WTC11 (cell line): Measurements from ENCODE around the gene SNX14. TPM values are rescaled to one million over a fixed set of nuclear protein-coding genes. Genes with fewer than 3 reads are reported as not detected.
A peak's percentile ranks its signal among the peaks of the same experiment; 100 is the strongest.

ENCODE experiments used
- ATAC-seq: fragments of 200-7000 bp; cut with Tn5 transposase; 2 replicates; pipeline ENCODE4 v1.10.0; 2021; ENCODE audit warnings: mild to moderate bottlenecking, moderate library complexity
- CTCF ChIA-PET: fragments of 300-600 bp; sonication (Branson Sonifier 250); formaldehyde crosslinking; loops from one replicate; lab custom pipeline; 2021; ENCODE audit warnings: antibody characterized with exemption; lab: Charles Lee
- POLR2A ChIA-PET: fragments of 350-600 bp; sonication (Branson Sonifier 250); formaldehyde crosslinking; loops from one replicate; lab custom pipeline; 2021; ENCODE audit warnings: antibody characterized with exemption; lab: Charles Lee
- DNase-seq: peaks from one replicate; pipeline ENCODE4 v3.0.0; 2021; ENCODE audit warnings: low spot score
- H3K27ac Mint-ChIP-seq: 2 replicates; pipeline ENCODE4 v1.8.0; 2021; ENCODE audit warnings: mixed read lengths
- H3K27me3 Mint-ChIP-seq: 2 replicates; pipeline ENCODE4 v1.8.0; 2021; ENCODE audit warnings: low read depth, mild to moderate bottlenecking, moderate library complexity, mixed read lengths
- H3K36me3 Mint-ChIP-seq: 2 replicates; pipeline ENCODE4 v1.8.0; 2021; ENCODE audit warnings: mixed read lengths
- H3K4me1 Mint-ChIP-seq: 2 replicates; pipeline ENCODE4 v1.8.0; 2022; ENCODE audit warnings: mixed read lengths
- H3K4me3 Mint-ChIP-seq: 2 replicates; pipeline ENCODE4 v1.8.0; 2021; ENCODE audit warnings: mild to moderate bottlenecking, moderate library complexity, mixed read lengths
- H3K9me3 Mint-ChIP-seq: 2 replicates; pipeline ENCODE4 v1.8.0; 2021; ENCODE audit warnings: mixed read lengths
- CREB1 ChIP-seq: sonication (generic); formaldehyde crosslinking; IDR thresholded peaks from 2 replicates; pipeline ENCODE4 v1.8.0; 2023; ENCODE audit warnings: mild to moderate bottlenecking, missing genetic modification reagents
- EMX1 ChIP-seq: fragments of 250-450 bp; sonication (Bioruptor Pico); IDR thresholded peaks from 2 replicates; pipeline ENCODE4 v1.8.0; 2021; ENCODE audit warnings: mild to moderate bottlenecking
- FOXK1 ChIP-seq: sonication (generic); formaldehyde crosslinking; IDR thresholded peaks from 2 replicates; pipeline ENCODE4 v1.8.0; 2022; ENCODE audit warnings: mild to moderate bottlenecking, moderate library complexity, missing genetic modification reagents
- GABPB1 ChIP-seq: sonication (generic); formaldehyde crosslinking; IDR thresholded peaks from 2 replicates; pipeline ENCODE4 v1.8.1; 2023; ENCODE audit warnings: mild to moderate bottlenecking, missing genetic modification reagents
- GRHL2 ChIP-seq: fragments of 250-450 bp; sonication (Bioruptor Pico); IDR thresholded peaks from 2 replicates; pipeline ENCODE4 v1.8.0; 2022; ENCODE audit warnings: mild to moderate bottlenecking, moderate library complexity; ENCODE audit not compliant: insufficient replicate concordance, severe bottlenecking
- NFATC4 ChIP-seq: fragments of 250-450 bp; sonication (Bioruptor Pico); IDR thresholded peaks from 2 replicates; pipeline ENCODE4 v1.9.0; 2021; ENCODE audit warnings: mild to moderate bottlenecking
- NR3C1 ChIP-seq: sonication (generic); formaldehyde crosslinking; conservative IDR thresholded peaks from 2 replicates; pipeline ENCODE4 v1.8.1; 2023; ENCODE audit warnings: low read depth, mild to moderate bottlenecking, missing genetic modification reagents
- OVOL2 ChIP-seq: fragments of 250-450 bp; sonication (Bioruptor Pico); IDR thresholded peaks from 2 replicates; pipeline ENCODE4 v1.9.0; 2021; ENCODE audit warnings: mild to moderate bottlenecking, borderline replicate concordance
- TCF7 ChIP-seq: sonication (generic); formaldehyde crosslinking; IDR thresholded peaks from 2 replicates; pipeline ENCODE4 v1.8.0; 2022; ENCODE audit warnings: mild to moderate bottlenecking, low read depth, missing genetic modification reagents, moderate library complexity
- ZNF121 ChIP-seq: sonication (generic); formaldehyde crosslinking; IDR thresholded peaks from 2 replicates; pipeline ENCODE4 v1.8.0; 2023; ENCODE audit warnings: missing genetic modification reagents
- ZNF396 ChIP-seq: fragments of 250-450 bp; sonication (Bioruptor Pico); IDR thresholded peaks from 2 replicates; pipeline ENCODE4 v1.8.0; 2021; ENCODE audit warnings: mild to moderate bottlenecking, moderate library complexity, borderline replicate concordance
- ZNF416 ChIP-seq: fragments of 250-450 bp; sonication (Bioruptor Pico); IDR thresholded peaks from 2 replicates; pipeline ENCODE4 v1.9.0; 2021; ENCODE audit warnings: mild to moderate bottlenecking, inconsistent platforms
- total RNA-seq: library from RNA; stranded (reverse); gene quantifications from 3 replicates; pipeline ENCODE4 v1.2.3, GENCODE V29; 2021
- TF ChIP-seq, protein P1 (sequence below): sonication (generic); formaldehyde crosslinking; IDR thresholded peaks from 2 replicates; pipeline ENCODE4 v1.8.1; 2023; ENCODE audit warnings: mild to moderate bottlenecking, missing genetic modification reagents, borderline replicate concordance
- TF ChIP-seq, protein P2 (sequence below): sonication (generic); formaldehyde crosslinking; IDR thresholded peaks from 2 replicates; pipeline ENCODE4 v1.8.0; 2022; ENCODE audit warnings: mild to moderate bottlenecking, missing genetic modification reagents
- TF ChIP-seq, protein P3 (sequence below): sonication (generic); formaldehyde crosslinking; IDR thresholded peaks from 2 replicates; pipeline ENCODE4 v1.8.1; 2023; ENCODE audit warnings: mild to moderate bottlenecking, missing genetic modification reagents
- TF ChIP-seq, protein P4 (sequence below): sonication (generic); formaldehyde crosslinking; IDR thresholded peaks from 2 replicates; pipeline ENCODE4 v1.8.0; 2023; ENCODE audit warnings: missing genetic modification reagents
- TF ChIP-seq, protein P5 (sequence below): sonication (generic); formaldehyde crosslinking; IDR thresholded peaks from 2 replicates; pipeline ENCODE4 v1.8.1; 2022; ENCODE audit warnings: low read depth, mild to moderate bottlenecking, moderate library complexity, missing genetic modification reagents, borderline replicate concordance
- TF ChIP-seq, protein P6 (sequence below): fragments of 250-450 bp; sonication (Bioruptor Pico); IDR thresholded peaks from 2 replicates; pipeline ENCODE4 v1.8.0; 2021; ENCODE audit warnings: mild to moderate bottlenecking
- TF ChIP-seq, protein P7 (sequence below): sonication (generic); formaldehyde crosslinking; IDR thresholded peaks from 2 replicates; pipeline ENCODE4 v1.8.1; 2023; ENCODE audit warnings: mild to moderate bottlenecking, moderate library complexity, missing genetic modification reagents
- TF ChIP-seq, protein P8 (sequence below): sonication (generic); formaldehyde crosslinking; IDR thresholded peaks from 2 replicates; pipeline ENCODE4 v1.8.0; 2023; ENCODE audit warnings: mild to moderate bottlenecking, missing genetic modification reagents

SNX14 gene
- total RNA-seq, 1 experiment from 2014 or later, result 34.3 TPM

DNA sequence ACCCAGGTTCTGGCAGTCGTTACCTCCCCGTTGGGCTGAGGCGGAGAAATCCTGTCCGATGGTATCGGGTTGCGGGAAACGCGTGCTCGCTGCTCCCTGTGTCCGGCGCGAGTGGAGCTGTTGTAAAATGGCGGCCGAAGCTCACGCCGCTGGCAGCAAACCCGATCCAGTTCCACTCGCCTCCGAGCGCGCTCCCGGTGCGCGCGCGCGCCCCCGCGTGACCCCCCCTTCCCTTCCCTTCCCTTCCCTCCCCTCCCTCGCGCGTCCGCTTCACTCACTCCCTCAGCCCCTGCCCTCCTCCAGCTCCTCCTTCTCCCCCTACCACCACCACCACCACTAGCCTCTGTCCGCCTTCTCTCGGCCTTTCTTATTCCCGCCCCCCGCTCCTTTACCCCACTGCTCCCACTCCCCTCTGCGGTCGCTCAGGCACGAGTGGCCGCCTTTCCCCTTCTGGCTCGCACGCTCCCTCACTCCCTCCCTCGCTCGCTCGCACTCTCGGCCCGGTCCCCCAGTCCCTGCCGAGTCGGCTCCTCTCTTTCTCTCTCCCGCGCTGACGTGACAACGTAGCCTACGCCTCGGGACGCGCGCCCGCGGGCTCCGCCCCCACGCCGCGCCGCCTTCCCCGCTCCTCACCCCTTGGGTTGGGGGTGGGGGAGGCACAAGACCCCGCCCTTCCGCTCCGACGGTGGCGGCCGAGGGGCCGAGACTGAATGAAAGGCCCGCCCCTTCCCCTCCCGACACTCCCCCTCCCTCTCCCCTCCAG lies 49.3 kb upstream of the SNX14 start, which contains the start of gene SYNCRIP:
SYNCRIP (minus strand) TSS at position 113 of the 763 bp plus-strand sequence. CDS start 1,447 bp downstream, outside the sequence.
- DNase-seq (peak; percentile 98), ATAC-seq (peak; percentile 85)
- H3K4me3 Mint-ChIP-seq, result peak within 1 kb of the TSS; percentile 94
- H3K9me3 Mint-ChIP-seq, result peaks cover 8% of the 10 kb centered on the region
- H3K36me3 Mint-ChIP-seq, result peaks cover 46% of the 10 kb centered on the region
- H3K4me1 Mint-ChIP-seq, result peaks cover 47% of the 10 kb centered on the region
- ChIA-PET POLR2A (interaction anchor here (0.6 to 5.2 kb wide), 8 partner anchors 25 to 1606 kb away, joined by 3 to 102 read pairs (median 4); partner anchors contain the start of gene SNX14), CTCF (interaction anchor here (1.6 kb wide), 1 partner anchor 36 kb away, joined by 7 read pairs; no protein-coding TSS in a partner anchor)
- no peaks in the 10 kb centered on the region for H3K27me3 Mint-ChIP-seq
- peak within 1 kb of the TSS; percentile 98 for H3K27ac Mint-ChIP-seq
- TF ChIP-seq OVOL2 (no peak), CREB1 (CRISPR knock-in tag) (no peak), ZNF396 (no peak), ZNF121 (CRISPR knock-in tag) (no peak), ZNF416 (CRISPR knock-in tag) (no peak), TCF7 (CRISPR knock-in tag) (no peak), GABPB1 (CRISPR knock-in tag) (no peak), NFATC4 (CRISPR knock-in tag) (no peak), FOXK1 (CRISPR knock-in tag) (no peak; the same call in 1 of the 2 replicates), GRHL2 (no peak), EMX1 (no peak), NR3C1 (no peak)
- TF ChIP-seq, protein P1, sequence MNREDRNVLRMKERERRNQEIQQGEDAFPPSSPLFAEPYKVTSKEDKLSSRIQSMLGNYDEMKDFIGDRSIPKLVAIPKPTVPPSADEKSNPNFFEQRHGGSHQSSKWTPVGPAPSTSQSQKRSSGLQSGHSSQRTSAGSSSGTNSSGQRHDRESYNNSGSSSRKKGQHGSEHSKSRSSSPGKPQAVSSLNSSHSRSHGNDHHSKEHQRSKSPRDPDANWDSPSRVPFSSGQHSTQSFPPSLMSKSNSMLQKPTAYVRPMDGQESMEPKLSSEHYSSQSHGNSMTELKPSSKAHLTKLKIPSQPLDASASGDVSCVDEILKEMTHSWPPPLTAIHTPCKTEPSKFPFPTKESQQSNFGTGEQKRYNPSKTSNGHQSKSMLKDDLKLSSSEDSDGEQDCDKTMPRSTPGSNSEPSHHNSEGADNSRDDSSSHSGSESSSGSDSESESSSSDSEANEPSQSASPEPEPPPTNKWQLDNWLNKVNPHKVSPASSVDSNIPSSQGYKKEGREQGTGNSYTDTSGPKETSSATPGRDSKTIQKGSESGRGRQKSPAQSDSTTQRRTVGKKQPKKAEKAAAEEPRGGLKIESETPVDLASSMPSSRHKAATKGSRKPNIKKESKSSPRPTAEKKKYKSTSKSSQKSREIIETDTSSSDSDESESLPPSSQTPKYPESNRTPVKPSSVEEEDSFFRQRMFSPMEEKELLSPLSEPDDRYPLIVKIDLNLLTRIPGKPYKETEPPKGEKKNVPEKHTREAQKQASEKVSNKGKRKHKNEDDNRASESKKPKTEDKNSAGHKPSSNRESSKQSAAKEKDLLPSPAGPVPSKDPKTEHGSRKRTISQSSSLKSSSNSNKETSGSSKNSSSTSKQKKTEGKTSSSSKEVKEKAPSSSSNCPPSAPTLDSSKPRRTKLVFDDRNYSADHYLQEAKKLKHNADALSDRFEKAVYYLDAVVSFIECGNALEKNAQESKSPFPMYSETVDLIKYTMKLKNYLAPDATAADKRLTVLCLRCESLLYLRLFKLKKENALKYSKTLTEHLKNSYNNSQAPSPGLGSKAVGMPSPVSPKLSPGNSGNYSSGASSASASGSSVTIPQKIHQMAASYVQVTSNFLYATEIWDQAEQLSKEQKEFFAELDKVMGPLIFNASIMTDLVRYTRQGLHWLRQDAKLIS (CRISPR knock-in tag), result no peak
- TF ChIP-seq, protein P2, sequence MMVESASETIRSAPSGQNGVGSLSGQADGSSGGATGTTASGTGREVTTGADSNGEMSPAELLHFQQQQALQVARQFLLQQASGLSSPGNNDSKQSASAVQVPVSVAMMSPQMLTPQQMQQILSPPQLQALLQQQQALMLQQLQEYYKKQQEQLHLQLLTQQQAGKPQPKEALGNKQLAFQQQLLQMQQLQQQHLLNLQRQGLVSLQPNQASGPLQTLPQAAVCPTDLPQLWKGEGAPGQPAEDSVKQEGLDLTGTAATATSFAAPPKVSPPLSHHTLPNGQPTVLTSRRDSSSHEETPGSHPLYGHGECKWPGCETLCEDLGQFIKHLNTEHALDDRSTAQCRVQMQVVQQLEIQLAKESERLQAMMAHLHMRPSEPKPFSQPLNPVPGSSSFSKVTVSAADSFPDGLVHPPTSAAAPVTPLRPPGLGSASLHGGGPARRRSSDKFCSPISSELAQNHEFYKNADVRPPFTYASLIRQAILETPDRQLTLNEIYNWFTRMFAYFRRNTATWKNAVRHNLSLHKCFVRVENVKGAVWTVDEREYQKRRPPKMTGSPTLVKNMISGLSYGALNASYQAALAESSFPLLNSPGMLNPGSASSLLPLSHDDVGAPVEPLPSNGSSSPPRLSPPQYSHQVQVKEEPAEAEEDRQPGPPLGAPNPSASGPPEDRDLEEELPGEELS (CRISPR knock-in tag), result no peak; the same call in 1 of the 2 replicates
- TF ChIP-seq, protein P3, sequence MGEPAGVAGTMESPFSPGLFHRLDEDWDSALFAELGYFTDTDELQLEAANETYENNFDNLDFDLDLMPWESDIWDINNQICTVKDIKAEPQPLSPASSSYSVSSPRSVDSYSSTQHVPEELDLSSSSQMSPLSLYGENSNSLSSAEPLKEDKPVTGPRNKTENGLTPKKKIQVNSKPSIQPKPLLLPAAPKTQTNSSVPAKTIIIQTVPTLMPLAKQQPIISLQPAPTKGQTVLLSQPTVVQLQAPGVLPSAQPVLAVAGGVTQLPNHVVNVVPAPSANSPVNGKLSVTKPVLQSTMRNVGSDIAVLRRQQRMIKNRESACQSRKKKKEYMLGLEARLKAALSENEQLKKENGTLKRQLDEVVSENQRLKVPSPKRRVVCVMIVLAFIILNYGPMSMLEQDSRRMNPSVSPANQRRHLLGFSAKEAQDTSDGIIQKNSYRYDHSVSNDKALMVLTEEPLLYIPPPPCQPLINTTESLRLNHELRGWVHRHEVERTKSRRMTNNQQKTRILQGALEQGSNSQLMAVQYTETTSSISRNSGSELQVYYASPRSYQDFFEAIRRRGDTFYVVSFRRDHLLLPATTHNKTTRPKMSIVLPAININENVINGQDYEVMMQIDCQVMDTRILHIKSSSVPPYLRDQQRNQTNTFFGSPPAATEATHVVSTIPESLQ (CRISPR knock-in tag), result no peak
- TF ChIP-seq, protein P4, sequence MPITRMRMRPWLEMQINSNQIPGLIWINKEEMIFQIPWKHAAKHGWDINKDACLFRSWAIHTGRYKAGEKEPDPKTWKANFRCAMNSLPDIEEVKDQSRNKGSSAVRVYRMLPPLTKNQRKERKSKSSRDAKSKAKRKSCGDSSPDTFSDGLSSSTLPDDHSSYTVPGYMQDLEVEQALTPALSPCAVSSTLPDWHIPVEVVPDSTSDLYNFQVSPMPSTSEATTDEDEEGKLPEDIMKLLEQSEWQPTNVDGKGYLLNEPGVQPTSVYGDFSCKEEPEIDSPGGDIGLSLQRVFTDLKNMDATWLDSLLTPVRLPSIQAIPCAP (CRISPR knock-in tag), result no peak
- TF ChIP-seq, protein P5, sequence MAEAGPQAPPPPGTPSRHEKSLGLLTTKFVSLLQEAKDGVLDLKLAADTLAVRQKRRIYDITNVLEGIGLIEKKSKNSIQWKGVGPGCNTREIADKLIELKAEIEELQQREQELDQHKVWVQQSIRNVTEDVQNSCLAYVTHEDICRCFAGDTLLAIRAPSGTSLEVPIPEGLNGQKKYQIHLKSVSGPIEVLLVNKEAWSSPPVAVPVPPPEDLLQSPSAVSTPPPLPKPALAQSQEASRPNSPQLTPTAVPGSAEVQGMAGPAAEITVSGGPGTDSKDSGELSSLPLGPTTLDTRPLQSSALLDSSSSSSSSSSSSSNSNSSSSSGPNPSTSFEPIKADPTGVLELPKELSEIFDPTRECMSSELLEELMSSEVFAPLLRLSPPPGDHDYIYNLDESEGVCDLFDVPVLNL, result peak; percentile 6; the same call in 1 of the 2 replicates
- TF ChIP-seq, protein P6, sequence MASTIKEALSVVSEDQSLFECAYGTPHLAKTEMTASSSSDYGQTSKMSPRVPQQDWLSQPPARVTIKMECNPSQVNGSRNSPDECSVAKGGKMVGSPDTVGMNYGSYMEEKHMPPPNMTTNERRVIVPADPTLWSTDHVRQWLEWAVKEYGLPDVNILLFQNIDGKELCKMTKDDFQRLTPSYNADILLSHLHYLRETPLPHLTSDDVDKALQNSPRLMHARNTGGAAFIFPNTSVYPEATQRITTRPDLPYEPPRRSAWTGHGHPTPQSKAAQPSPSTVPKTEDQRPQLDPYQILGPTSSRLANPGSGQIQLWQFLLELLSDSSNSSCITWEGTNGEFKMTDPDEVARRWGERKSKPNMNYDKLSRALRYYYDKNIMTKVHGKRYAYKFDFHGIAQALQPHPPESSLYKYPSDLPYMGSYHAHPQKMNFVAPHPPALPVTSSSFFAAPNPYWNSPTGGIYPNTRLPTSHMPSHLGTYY, result 0 out of 2 replicates have a peak, but pooled peaks have one; percentile 35
- TF ChIP-seq, protein P7, sequence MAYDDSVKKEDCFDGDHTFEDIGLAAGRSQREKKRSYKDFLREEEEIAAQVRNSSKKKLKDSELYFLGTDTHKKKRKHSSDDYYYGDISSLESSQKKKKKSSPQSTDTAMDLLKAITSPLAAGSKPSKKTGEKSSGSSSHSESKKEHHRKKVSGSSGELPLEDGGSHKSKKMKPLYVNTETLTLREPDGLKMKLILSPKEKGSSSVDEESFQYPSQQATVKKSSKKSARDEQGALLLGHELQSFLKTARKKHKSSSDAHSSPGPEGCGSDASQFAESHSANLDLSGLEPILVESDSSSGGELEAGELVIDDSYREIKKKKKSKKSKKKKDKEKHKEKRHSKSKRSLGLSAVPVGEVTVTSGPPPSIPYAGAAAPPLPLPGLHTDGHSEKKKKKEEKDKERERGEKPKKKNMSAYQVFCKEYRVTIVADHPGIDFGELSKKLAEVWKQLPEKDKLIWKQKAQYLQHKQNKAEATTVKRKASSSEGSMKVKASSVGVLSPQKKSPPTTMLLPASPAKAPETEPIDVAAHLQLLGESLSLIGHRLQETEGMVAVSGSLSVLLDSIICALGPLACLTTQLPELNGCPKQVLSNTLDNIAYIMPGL (CRISPR knock-in tag), result no peak
- TF ChIP-seq, protein P8, sequence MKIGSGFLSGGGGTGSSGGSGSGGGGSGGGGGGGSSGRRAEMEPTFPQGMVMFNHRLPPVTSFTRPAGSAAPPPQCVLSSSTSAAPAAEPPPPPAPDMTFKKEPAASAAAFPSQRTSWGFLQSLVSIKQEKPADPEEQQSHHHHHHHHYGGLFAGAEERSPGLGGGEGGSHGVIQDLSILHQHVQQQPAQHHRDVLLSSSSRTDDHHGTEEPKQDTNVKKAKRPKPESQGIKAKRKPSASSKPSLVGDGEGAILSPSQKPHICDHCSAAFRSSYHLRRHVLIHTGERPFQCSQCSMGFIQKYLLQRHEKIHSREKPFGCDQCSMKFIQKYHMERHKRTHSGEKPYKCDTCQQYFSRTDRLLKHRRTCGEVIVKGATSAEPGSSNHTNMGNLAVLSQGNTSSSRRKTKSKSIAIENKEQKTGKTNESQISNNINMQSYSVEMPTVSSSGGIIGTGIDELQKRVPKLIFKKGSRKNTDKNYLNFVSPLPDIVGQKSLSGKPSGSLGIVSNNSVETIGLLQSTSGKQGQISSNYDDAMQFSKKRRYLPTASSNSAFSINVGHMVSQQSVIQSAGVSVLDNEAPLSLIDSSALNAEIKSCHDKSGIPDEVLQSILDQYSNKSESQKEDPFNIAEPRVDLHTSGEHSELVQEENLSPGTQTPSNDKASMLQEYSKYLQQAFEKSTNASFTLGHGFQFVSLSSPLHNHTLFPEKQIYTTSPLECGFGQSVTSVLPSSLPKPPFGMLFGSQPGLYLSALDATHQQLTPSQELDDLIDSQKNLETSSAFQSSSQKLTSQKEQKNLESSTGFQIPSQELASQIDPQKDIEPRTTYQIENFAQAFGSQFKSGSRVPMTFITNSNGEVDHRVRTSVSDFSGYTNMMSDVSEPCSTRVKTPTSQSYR (CRISPR knock-in tag), result no peak
